Measurements from ENCODE around the gene WTIP.

WTIP gene

GRCh38 chr19:34479396-34479795, 2.2 kb upstream of the WTIP start:
- DNase-seq: no peak

- DNase-seq: no peak
These were observed 1.1 kb upstream of the WTIP start for GRCh38 chr19:34480491-34480890.

GRCh38 chr19:34481861-34482379, 362 bp downstream of the WTIP start:
- no peak for DNase-seq

- no peak for DNase-seq
These were observed 1.1 kb downstream of the WTIP start for GRCh38 chr19:34482380-34483250.

- DNase-seq: no peak
These were observed 2.8 kb downstream of the WTIP start for GRCh38 chr19:34484328-34484727.

DNA sequence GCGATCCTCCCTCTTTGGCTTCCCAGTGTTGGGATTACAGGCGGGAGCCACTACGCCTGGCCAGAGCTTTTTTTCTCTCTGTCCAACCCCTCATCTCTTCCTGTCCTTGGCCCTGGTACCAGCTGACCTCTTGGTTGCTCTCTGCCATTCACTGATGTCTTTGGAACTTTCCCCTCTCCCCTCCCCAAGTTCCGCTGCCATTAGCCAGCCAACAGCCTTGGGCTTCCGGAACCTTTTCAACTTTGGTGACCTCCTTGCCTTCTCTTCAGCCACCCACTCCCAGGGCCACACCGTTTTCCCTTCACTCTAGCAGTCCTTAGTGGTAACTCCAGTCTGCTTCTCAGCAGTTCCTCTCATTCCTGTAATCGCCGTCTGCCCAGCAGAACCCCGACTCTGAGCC, 4.3 kb downstream of the WTIP start:
- DNase-seq: no peak

DNA sequence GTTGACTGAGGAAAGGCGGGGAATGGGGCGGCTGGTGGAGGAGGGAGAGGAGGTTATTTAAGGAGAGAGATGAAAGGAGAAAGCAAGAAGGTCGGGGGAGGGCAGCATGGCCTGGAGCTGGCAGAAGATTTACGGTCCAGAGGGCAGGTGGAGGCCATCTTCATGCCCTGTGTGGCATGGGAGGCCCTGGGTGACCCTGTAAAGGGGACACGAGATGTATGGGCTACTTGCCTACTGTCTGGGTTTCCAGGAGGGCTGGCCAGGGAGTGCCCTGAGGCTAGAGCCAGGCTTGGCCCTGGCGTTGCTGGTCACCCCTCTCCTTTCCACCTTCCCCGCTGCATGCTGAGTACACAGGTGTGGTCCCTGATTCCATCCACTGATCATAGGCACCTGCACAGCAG, 6.1 kb downstream of the WTIP start:
- DNase-seq: no peak

- DNase-seq: no peak
These were observed 7.6 kb downstream of the WTIP start for GRCh38 chr19:34489175-34489574.

DNA sequence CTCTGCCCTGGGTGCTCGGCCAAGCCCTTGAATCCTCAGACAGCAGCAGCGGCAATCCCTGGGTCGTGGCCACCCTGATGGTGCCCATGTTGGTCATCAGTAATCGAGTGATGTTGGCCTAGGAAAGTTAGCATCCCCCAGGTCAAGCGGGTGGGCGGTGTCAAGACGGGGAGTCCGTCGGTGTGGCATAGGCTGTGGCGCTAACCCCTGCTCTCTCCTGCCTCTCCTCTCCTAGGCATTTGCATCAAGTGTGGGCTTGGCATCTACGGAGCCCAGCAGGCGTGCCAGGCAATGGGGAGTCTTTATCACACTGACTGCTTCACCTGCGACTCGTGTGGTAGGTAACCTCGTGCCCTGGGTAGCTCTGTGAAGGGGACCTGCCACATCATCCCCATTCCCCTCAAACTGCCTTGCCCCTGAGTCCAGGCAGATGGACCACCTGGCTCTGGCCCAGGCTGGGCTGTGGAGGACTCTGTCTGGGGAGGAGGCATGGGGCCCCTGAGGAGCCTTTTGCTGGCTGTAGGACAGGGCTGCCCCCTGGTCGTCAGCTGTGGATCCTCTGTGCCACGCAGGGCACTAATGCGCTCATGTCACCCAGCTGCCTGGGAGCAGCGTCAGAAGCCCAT, 8.7 kb downstream of the WTIP start:
- no peak for DNase-seq

DNA sequence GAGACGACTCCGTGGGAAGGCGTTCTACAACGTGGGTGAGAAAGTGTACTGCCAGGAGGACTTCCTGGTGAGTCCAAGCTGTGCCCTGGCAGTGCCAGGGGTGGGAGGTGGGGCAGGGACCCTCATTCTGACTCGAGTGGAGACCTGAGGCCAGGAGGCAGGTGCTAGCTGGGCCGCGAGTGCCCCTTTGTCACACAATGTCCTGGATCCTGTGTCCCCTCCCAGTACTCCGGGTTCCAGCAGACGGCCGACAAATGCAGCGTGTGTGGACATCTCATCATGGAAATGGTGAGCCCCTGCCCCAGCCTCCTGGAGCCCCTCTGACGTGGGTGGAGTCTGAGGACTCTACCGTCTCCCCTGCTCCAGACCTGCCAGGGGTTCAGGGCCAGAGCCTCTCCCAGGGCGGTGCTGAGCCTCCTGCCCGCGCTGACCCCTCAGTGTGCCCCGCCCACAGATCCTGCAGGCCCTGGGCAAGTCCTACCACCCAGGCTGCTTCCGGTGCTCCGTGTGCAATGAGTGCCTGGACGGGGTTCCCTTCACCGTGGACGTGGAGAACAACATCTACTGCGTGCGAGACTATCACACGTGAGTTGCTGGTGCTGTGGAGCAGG, 11.6 kb downstream of the WTIP start:
- DNase-seq: no peak

- no peak for DNase-seq
These were observed 12.1 kb downstream of the WTIP start for GRCh38 chr19:34493649-34494044.

- DNase-seq: no peak
These were observed 13.0 kb downstream of the WTIP start for GRCh38 chr19:34494601-34495000.

- DNase-seq: no peak
These were observed 13.9 kb downstream of the WTIP start for GRCh38 chr19:34495416-34495815.

GRCh38 chr19:34497112-34497805, 15.7 kb downstream of the WTIP start:
- no peak for DNase-seq

GRCh38 chr19:34499155-34499834, 17.7 kb downstream of the WTIP start:
- DNase-seq: no peak

- no peak for DNase-seq
These were observed 19.1 kb downstream of the WTIP start for GRCh38 chr19:34500656-34501120.

DNA sequence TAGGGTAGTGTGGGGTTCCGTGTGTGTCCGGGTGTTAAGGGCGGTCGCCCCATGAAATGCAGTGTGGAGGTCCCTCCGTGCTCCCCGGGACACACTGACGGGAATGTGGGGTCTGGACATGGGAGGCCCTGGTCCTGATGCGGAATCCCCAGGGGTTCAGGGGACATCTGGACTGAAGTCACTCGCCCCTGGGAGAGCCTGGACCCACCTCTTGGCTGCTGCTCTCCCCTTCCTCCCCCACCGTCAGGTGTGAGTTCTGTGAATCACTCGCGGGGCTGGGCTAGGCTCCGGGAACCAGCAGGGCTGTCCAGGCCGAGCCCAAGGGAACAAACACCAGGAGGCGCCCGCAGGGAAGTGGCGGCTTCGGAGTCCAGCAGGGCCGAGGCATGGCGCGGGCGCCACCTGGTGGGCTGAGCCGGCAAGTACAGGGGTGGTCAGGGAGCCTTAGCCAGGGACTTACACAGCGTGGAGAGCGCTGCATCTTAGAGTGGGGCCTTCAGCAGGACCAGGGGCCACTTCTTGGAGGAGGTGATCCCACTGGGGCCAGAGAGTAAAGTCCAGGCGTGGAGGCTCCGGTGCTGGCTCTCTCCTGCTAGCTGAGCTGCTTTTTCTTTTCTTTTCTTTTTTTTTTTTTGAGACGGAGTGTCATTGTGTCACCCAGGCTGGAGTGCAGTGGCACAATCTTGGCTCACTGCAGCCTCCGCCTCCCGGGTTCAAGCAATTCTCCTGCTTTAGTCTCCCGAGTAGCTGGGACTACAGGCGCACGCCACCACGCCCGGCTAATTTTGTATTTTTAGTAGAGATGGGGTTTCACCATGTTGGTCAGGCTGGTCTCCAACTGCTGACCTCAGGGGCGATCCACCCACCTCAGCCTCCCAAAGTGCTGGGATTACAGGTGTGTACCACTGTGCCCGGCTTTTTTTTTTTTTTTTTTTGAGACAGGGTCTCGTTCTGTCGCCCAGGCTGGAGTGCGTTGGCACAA, 20.1 kb downstream of the WTIP start:
- DNase-seq: peak; percentile 65

DNA sequence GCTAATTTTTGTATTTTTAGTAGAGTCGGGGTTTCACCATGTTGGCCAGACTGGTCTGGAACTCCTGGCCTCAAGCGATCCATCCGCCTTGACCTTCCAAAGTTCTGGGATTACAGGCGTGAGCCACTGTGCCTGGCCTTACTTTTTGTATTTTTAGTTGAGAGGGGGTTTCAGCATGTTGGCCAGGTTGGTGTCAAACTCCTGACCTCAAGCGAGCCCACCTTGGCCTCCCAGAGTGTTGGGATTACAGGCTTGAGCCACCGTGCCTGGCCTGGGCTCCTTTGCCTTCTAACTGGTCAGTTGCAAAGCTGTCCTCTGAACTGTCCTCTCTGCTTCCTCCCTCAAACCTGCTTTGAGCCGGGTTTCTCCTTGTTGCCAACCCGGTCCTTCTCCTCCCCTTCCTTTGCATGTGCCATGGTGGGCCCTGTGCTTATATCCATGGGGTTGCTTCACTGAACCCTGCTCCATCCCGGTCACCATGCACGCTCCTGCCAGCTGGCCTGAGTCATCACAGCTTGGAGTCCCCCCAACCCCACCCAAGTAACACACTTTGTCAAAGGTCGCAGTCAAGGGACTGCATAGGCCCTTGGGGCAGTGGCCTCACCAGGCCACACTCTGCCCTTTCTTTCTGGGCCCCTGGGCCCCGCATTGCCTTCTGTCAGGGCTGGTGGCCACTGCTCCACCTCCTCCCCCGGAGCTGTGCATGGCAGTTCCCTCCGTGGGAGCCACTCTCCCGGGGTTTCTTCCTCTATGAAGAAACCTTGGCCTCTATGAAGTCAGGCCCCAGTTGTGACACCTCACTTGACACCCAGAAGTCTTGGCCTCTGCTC, 21.2 kb downstream of the WTIP start:
- no peak for DNase-seq

DNA sequence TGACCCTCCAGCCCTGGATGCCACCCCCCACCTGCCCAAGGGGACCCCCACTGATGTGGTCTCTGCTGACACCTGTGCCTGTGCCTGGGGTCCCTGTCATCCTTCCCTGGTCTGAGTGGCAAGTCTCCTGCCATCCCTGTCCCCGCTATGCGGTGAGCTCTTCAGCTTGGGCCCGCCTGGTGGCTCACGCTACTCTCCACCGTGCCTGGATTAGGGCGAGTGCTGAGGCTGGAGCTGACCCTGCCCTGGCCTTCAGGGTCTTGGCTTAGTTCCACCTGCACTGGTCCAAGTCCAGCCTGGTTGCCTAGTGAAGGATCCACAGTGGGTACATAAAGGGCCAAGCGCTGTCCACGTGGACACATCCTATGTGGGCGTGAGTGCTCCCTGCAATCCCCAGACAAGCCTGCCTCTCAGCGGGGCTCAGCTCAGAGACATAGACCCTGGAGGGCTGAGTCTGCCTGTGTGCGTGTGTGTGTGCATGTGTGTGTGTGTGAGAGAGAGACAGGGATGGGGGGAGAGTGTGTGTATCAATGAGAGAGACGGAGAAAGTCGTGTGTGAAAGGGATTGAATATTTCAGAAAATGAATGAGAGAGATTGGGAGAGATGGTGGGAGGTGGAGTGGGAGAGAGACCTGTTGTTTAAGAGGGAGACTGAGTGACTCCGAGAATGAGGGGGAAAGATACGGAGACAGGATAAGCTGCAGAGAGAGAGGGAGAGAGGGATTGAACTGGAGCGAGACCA, 22.1 kb downstream of the WTIP start:
- DNase-seq: no peak
